Gastrocnemius medialis (tissue), 4 donors: ENCODE results near the gene FANCE.

Experiments used
- CTCF ChIP-seq, 5 experiments: fragments of 450-650 bp in 3 of 5; fragments of 200-600 bp in 2 of 5; sonication (generic) in 2 of 5; IDR thresholded peaks in 4 of 5; conservative IDR thresholded peaks in 1 of 5; 1 replicate in 4 of 5; 2 replicates in 1 of 5; pipeline ENCODE4 v1.5.1; 2016 to 2019; ENCODE audit warnings: antibody characterized with exemption in 5 of 5, mild to moderate bottlenecking in 3 of 5, moderate library complexity in 3 of 5
- POLR2A ChIP-seq, 2 donors: fragments of 450-650 bp; IDR thresholded peaks; one replicate each; pipeline ENCODE4 v1.6.1; 2017; ENCODE audit warnings: antibody characterized with exemption in 2 of 2, mild to moderate bottlenecking in 2 of 2, moderate library complexity in 2 of 2

- TF ChIP-seq CTCF (IDR thresholded peaks at IDR 0.05 in 4 of 5, conservative IDR thresholded peaks at IDR 0.05 in 1 of 5), result no peak
- TF ChIP-seq POLR2A (IDR thresholded peaks at IDR 0.05), result no peak
Measured at GRCh38 chr6:35506536-35506935, 54.4 kb downstream of the FANCE start.
